Vagina (tissue), 2 donors: ENCODE results near the gene HOXA5. TPM values are rescaled to one million over a fixed set of nuclear protein-coding genes. Genes with fewer than 3 reads are reported as not detected.

Experiments
- DNase-seq, 2 donors: peaks; one replicate each; pipeline ENCODE4 v3.0.0-alpha.2; 2017; ENCODE audit errors: extremely low spot score in 2 of 2
- H3K27ac ChIP-seq: fragments of 200-600 bp; sonication (generic); one replicate; pipeline ENCODE4 v1.5.1; 2019
- H3K27me3 ChIP-seq: fragments of 200-600 bp; sonication (generic); one replicate; pipeline ENCODE4 v1.5.1; 2019
- H3K36me3 ChIP-seq, 2 donors: fragments of 200-600 bp; sonication (generic); one replicate each; pipeline ENCODE4 v1.5.1; 2017 to 2019
- H3K4me1 ChIP-seq: fragments of 200-600 bp; sonication (generic); one replicate; pipeline ENCODE4 v1.5.1; 2019
- H3K4me3 ChIP-seq, 2 donors: fragments of 200-600 bp; sonication (generic); 1 replicate in 1 of 2; 2 replicates in 1 of 2; pipeline ENCODE4 v1.5.1; 2016 to 2019
- H3K9me3 ChIP-seq: fragments of 200-600 bp; sonication (generic); one replicate; pipeline ENCODE4 v1.5.1; 2019
- POLR2A ChIP-seq, 2 donors: fragments of 450-650 bp; IDR thresholded peaks; one replicate each; pipeline ENCODE4 v1.6.1; 2017; ENCODE audit warnings: antibody characterized with exemption in 2 of 2, mild to moderate bottlenecking in 2 of 2, moderate library complexity in 2 of 2
- POLR2AphosphoS5 ChIP-seq, 2 donors: sonication (generic); formaldehyde crosslinking; IDR thresholded peaks; one replicate each; pipeline ENCODE4 v1.9.0; 2017; ENCODE audit warnings: antibody characterized with exemption in 2 of 2, mild to moderate bottlenecking in 2 of 2, low read depth in 1 of 2; ENCODE audit not compliant: insufficient read depth in 1 of 2
- intact Hi-C: fragments of 100-400 bp; cut with DNase I; formaldehyde crosslinking; loops from one replicate; pipeline ENCODE4 v1.15.1; 2023
- total RNA-seq: library from RNA; depleted of rRNA; stranded (reverse); fragments of >200 nt; gene quantifications from one replicate; pipeline ENCODE4 v1.2.3, GENCODE V29; 2016
- TF ChIP-seq, protein P1 (sequence below), 3 experiments: fragments of 450-650 bp in 2 of 3; fragments of 200-600 bp in 1 of 3; sonication (generic) in 1 of 3; IDR thresholded peaks; one replicate each; pipeline ENCODE4 v1.5.1; 2017 to 2019; ENCODE audit warnings: antibody characterized with exemption in 3 of 3, mild to moderate bottlenecking in 2 of 3, moderate library complexity in 2 of 3

The HOXA5 gene
- total RNA-seq, 1 donor from 2014 or later: 6.1 TPM

DNA sequence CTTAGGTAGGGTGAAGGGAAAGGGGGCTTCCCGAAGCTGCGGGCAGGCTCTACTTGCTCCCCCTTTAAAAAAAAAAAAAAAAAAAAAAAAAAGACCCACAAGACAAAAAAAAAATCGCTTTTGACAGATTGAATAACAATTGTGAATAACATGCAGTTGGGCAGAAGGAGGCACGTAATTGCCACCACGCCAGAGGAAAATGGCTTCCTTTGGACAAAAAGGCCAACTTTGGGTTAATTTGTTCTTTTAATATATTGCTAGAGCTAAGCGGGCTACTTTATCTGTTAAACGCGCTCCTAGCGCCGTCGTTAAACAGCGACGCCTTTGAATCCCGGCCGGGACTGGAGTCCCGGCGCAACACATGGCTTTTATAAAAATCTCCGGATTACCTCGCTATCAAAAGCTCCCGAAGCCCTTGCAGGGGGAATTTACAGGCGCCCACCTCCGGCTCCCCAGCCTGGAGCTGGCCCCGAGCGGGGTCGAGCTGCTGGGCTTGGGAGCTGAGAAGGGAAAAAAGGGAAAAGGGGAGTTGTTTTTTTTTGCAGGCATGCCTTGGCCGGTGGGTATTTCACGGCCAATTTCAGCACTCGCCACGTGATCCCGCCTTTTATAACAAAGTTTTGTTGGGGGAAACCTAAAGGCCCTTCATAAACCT, 40.3 kb upstream of the HOXA5 start:
- H3K27me3 ChIP-seq: no peaks in the 10 kb centered on the region
- DNase-seq: no peak
- H3K27ac ChIP-seq: peak overlapping the region; percentile 99
- H3K4me3 ChIP-seq: peak overlapping the region; percentile 64 to 88
- intact Hi-C loops: no loop called here
- TF ChIP-seq, protein P1, sequence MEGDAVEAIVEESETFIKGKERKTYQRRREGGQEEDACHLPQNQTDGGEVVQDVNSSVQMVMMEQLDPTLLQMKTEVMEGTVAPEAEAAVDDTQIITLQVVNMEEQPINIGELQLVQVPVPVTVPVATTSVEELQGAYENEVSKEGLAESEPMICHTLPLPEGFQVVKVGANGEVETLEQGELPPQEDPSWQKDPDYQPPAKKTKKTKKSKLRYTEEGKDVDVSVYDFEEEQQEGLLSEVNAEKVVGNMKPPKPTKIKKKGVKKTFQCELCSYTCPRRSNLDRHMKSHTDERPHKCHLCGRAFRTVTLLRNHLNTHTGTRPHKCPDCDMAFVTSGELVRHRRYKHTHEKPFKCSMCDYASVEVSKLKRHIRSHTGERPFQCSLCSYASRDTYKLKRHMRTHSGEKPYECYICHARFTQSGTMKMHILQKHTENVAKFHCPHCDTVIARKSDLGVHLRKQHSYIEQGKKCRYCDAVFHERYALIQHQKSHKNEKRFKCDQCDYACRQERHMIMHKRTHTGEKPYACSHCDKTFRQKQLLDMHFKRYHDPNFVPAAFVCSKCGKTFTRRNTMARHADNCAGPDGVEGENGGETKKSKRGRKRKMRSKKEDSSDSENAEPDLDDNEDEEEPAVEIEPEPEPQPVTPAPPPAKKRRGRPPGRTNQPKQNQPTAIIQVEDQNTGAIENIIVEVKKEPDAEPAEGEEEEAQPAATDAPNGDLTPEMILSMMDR (IDR thresholded peaks at IDR 0.05): no peak
- TF ChIP-seq POLR2AphosphoS5 (IDR thresholded peaks at IDR 0.05; ENCODE audit: insufficient read depth in 1 of 2, low read depth in 1 of 2): peak in 1 of 2 donors; percentile 70
- no peaks in the 10 kb centered on the region for H3K36me3 ChIP-seq
- H3K4me1 ChIP-seq: peaks cover 57% of the 10 kb centered on the region
- no peaks in the 10 kb centered on the region for H3K9me3 ChIP-seq

GRCh38 chr7:27182861-27183681, 39.6 kb upstream of the HOXA5 start:
- no peak for DNase-seq
- Histone ChIP-seq H3K9me3 (no peaks in the 10 kb centered on the region), H3K4me3 (peak overlapping the region; percentile 64 to 88)

DNA sequence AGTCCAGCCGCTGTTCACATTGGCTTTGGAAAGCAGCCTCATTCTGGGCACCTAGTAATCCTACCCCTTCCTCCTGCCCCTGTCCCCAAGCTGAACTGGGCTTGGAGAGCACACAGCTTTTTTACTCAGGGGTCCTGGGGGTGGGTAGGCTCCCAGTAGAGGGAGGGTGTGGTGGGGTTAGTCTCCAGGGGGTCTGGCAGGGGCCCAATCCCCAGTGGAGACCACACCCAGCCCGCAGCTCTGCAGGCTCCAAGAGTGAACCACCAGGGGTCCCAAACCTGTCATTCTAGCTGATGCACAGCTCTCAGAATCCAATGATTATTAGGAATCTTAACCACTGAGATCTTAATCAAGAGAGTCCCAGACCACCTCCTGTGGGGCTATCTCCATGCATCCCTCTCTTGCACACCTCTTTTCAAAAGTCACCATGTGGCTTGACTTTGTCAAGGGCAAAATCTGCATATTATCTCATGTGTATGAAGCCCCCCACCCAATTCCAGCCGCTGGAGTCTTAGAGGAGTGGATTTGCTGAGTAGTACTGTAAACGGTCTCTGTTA, 38.9 kb upstream of the HOXA5 start:
- Histone ChIP-seq H3K4me1 (peaks cover 47% of the 10 kb centered on the region), H3K4me3 (peak overlapping the region in 1 of 2 donors; percentile 64), H3K9me3 (no peaks in the 10 kb centered on the region), H3K27ac (peak overlapping the region; percentile 99), H3K36me3 (no peaks in the 10 kb centered on the region), H3K27me3 (no peaks in the 10 kb centered on the region)
- no peak for TF ChIP-seq POLR2AphosphoS5 (IDR thresholded peaks at IDR 0.05; ENCODE audit: insufficient read depth in 1 of 2, low read depth in 1 of 2)
- no peak for TF ChIP-seq POLR2A (IDR thresholded peaks at IDR 0.05)
- TF ChIP-seq, protein P1 (IDR thresholded peaks at IDR 0.05): no peak
- intact Hi-C loops: no loop called here
- no peak for DNase-seq

More at GRCh38 chr7:27182861-27183681, 39.6 kb upstream of the HOXA5 start:
- TF ChIP-seq POLR2AphosphoS5 (IDR thresholded peaks at IDR 0.05; ENCODE audit: insufficient read depth in 1 of 2, low read depth in 1 of 2): peak in 1 of 2 donors; percentile 12
- TF ChIP-seq, protein P1 (IDR thresholded peaks at IDR 0.05): no peak
- Histone ChIP-seq H3K27ac (peak overlapping the region; percentile 99), H3K36me3 (no peaks in the 10 kb centered on the region), H3K4me1 (peaks cover 51% of the 10 kb centered on the region), H3K27me3 (no peaks in the 10 kb centered on the region)
- intact Hi-C loops: no loop called here

DNA sequence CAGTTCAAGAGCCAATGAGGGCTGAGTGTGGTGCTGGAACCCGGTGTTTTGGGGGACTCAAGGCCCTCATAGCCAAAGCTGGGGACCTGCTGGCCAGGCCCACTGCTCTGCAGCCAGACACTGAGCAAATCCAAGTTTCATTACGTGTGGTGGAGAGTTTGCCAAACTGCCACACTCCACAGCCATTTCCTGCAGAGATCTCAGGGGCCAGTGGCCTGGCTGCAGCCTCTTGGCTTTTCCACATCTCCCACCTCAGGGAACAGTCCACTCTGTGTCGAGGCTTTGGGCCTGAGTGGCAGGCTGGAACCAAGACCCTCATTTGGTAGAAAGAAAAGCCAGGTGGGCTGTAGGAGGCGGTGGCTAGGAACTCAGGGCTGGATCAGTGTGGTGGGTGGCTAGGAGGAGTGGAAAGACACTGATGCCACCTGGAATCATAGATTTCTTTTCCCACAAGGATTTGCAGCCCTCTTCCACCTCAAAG, 38.4 kb upstream of the HOXA5 start:
- no peak for TF ChIP-seq POLR2A (IDR thresholded peaks at IDR 0.05)
- TF ChIP-seq, protein P1 (IDR thresholded peaks at IDR 0.05): no peak
- no peak for TF ChIP-seq POLR2AphosphoS5 (IDR thresholded peaks at IDR 0.05; ENCODE audit: insufficient read depth in 1 of 2, low read depth in 1 of 2)
- intact Hi-C loops: no loop called here
- Histone ChIP-seq H3K4me3 (no peak overlapping the region), H3K4me1 (peaks cover 50% of the 10 kb centered on the region), H3K36me3 (no peaks in the 10 kb centered on the region), H3K27ac (peak overlapping the region; percentile 99), H3K27me3 (no peaks in the 10 kb centered on the region), H3K9me3 (no peaks in the 10 kb centered on the region)
- no peak for DNase-seq
